BE2C (cell line): ENCODE data around the gene RIBC2.

Experiments used
- DNase-seq: peaks from one replicate; pipeline ENCODE4 v3.0.0-alpha.2; 2020
- H3K27me3 ChIP-seq: fragments of 250-450 bp; sonication (Bioruptor Pico); 2 replicates; pipeline ENCODE4 v1.5.1; 2020; ENCODE audit warnings: mild to moderate bottlenecking
- H3K36me3 ChIP-seq: fragments of 250-450 bp; sonication (Bioruptor Pico); 2 replicates; pipeline ENCODE4 v1.5.1; 2020; ENCODE audit warnings: mild to moderate bottlenecking
- H3K4me1 ChIP-seq: fragments of 250-450 bp; sonication (Bioruptor Pico); 2 replicates; pipeline ENCODE4 v1.5.1; 2020
- H3K4me3 ChIP-seq: 2 replicates; pipeline ENCODE4 v1.5.1; 2011; ENCODE audit warnings: low read depth, low read length
- H3K9me3 ChIP-seq: fragments of 250-450 bp; sonication (Bioruptor Pico); 2 replicates; pipeline ENCODE4 v1.5.1; 2020
- CTCF ChIP-seq: IDR thresholded peaks from 2 replicates; pipeline ENCODE4 v1.5.1; 2012; ENCODE audit warnings: mild to moderate bottlenecking, low read depth, low read length

RIBC2 gene

GRCh38 chr22:45427114-45427513, 13.6 kb downstream of the RIBC2 start:
- no peaks in the 10 kb centered on the region for H3K27me3 ChIP-seq
- DNase-seq: no peak
- no peak for TF ChIP-seq CTCF
- H3K9me3 ChIP-seq: no peaks in the 10 kb centered on the region; the same call in 1 of the 2 replicates
- no peaks in the 10 kb centered on the region; the same call in 1 of the 2 replicates for H3K36me3 ChIP-seq
- no peaks in the 10 kb centered on the region for H3K4me1 ChIP-seq
- H3K4me3 ChIP-seq: no peak overlapping the region

GRCh38 chr22:45428391-45429385, 15.2 kb downstream of the RIBC2 start:
- Histone ChIP-seq H3K36me3 (no peaks in the 10 kb centered on the region; the same call in 1 of the 2 replicates), H3K4me3 (no peak overlapping the region), H3K27me3 (no peaks in the 10 kb centered on the region), H3K9me3 (no peaks in the 10 kb centered on the region; the same call in 1 of the 2 replicates), H3K4me1 (no peaks in the 10 kb centered on the region)
- TF ChIP-seq CTCF: no peak
- no peak for DNase-seq

GRCh38 chr22:45429424-45429823, 15.9 kb downstream of the RIBC2 start:
- TF ChIP-seq CTCF: no peak
- no peak for DNase-seq
- no peaks in the 10 kb centered on the region for H3K27me3 ChIP-seq
- no peaks in the 10 kb centered on the region; the same call in 1 of the 2 replicates for H3K9me3 ChIP-seq
- H3K36me3 ChIP-seq: no peaks in the 10 kb centered on the region; the same call in 1 of the 2 replicates
- H3K4me3 ChIP-seq: no peak overlapping the region
- H3K4me1 ChIP-seq: no peaks in the 10 kb centered on the region

GRCh38 chr22:45429981-45430775, 16.7 kb downstream of the RIBC2 start:
- Histone ChIP-seq H3K27me3 (no peaks in the 10 kb centered on the region), H3K9me3 (no peaks in the 10 kb centered on the region; the same call in 1 of the 2 replicates), H3K4me1 (peaks cover 2% of the 10 kb centered on the region), H3K4me3 (no peak overlapping the region), H3K36me3 (no peaks in the 10 kb centered on the region; the same call in 1 of the 2 replicates)
- no peak for TF ChIP-seq CTCF
- no peak for DNase-seq

GRCh38 chr22:45430871-45431270, 17.4 kb downstream of the RIBC2 start:
- TF ChIP-seq CTCF: no peak
- no peaks in the 10 kb centered on the region; the same call in 1 of the 2 replicates for H3K36me3 ChIP-seq
- no peaks in the 10 kb centered on the region for H3K27me3 ChIP-seq
- no peak overlapping the region for H3K4me3 ChIP-seq
- peaks cover 7% of the 10 kb centered on the region for H3K4me1 ChIP-seq
- no peaks in the 10 kb centered on the region; the same call in 1 of the 2 replicates for H3K9me3 ChIP-seq
- no peak for DNase-seq
